ENCODE results near the gene EIF2AK2. TPM values are rescaled to one million over a fixed set of nuclear protein-coding genes. Genes with fewer than 3 reads are reported as not detected.

The EIF2AK2 gene
- total RNA-seq, 4 donors from 2014 or later = 8.1 to 21.4 (median 16.7) TPM

- Histone ChIP-seq H3K9me3 (no peaks in the 10 kb centered on the region), H3K27me3 (no peaks in the 10 kb centered on the region), H3K36me3 (peaks cover 0 to 21% (median 0%) of the 10 kb centered on the region in 3 donors), H3K27ac (no peak overlapping the region), H3K4me3 (no peak overlapping the region), H3K4me1 (peaks cover 13 to 55% (median 26%) of the 10 kb centered on the region in 3 donors)
- intact Hi-C loops (cut with DNase I) = no loop called here
- no peak for DNase-seq
- TF ChIP-seq CTCF (IDR thresholded peaks at IDR 0.05) (no peak), POLR2A (IDR thresholded peaks at IDR 0.05) (no peak)
- WGBS, 2 donors = 79 to 91% methylated on average over 4 of the region's 4 CpGs
These were observed 2.0 kb downstream of the EIF2AK2 start for GRCh38 chr2:37154785-37155184.

GRCh38 chr2:37153224-37153623 is 3.6 kb downstream of the EIF2AK2 start:
- WGBS, 2 donors = 92% methylated on average over 4 to 5 of the region's 5 CpGs
- Histone ChIP-seq H3K4me3 (no peak overlapping the region), H3K4me1 (peaks cover 8 to 55% (median 22%) of the 10 kb centered on the region in 3 donors), H3K9me3 (no peaks in the 10 kb centered on the region), H3K27me3 (no peaks in the 10 kb centered on the region), H3K36me3 (peaks cover 0 to 28% (median 0%) of the 10 kb centered on the region in 3 donors), H3K27ac (no peak overlapping the region)
- TF ChIP-seq POLR2A (IDR thresholded peaks at IDR 0.05) (no peak), CTCF (IDR thresholded peaks at IDR 0.05) (no peak)
- no peak for DNase-seq
- intact Hi-C loops (cut with DNase I) = no loop called here

- no peak for DNase-seq
- no peak overlapping the region for H3K4me3 ChIP-seq
- TF ChIP-seq CTCF (IDR thresholded peaks at IDR 0.05) (no peak), POLR2A (IDR thresholded peaks at IDR 0.05) (no peak)
- intact Hi-C loops (cut with DNase I) = no loop called here
- peaks cover 0 to 30% (median 0%) of the 10 kb centered on the region in 3 donors for H3K4me1 ChIP-seq
- no peaks in the 10 kb centered on the region for H3K9me3 ChIP-seq
- WGBS, 2 donors = 54 to 65% methylated on average over 6 of the region's 6 CpGs
- peaks cover 0 to 62% (median 13%) of the 10 kb centered on the region in 3 donors for H3K36me3 ChIP-seq
- no peak overlapping the region for H3K27ac ChIP-seq
- no peaks in the 10 kb centered on the region for H3K27me3 ChIP-seq
These were observed 7.0 kb downstream of the EIF2AK2 start for GRCh38 chr2:37149626-37150322.

- no peak for DNase-seq
- TF ChIP-seq CTCF (IDR thresholded peaks at IDR 0.05) (no peak), POLR2A (IDR thresholded peaks at IDR 0.05) (no peak)
- Histone ChIP-seq H3K36me3 (peaks cover 0 to 66% (median 13%) of the 10 kb centered on the region in 3 donors), H3K9me3 (no peaks in the 10 kb centered on the region), H3K4me3 (no peak overlapping the region), H3K27me3 (no peaks in the 10 kb centered on the region), H3K27ac (no peak overlapping the region), H3K4me1 (peaks cover 0 to 30% (median 0%) of the 10 kb centered on the region in 3 donors)
- 85 to 89% methylated on average over 7 of the region's 7 CpGs for whole genome bisulfite sequencing, 2 donors
- intact Hi-C loops (cut with DNase I) = no loop called here
These were observed 8.5 kb downstream of the EIF2AK2 start for GRCh38 chr2:37148325-37148724.

GRCh38 chr2:37146062-37146461 is 10.7 kb downstream of the EIF2AK2 start:
- no peaks in the 10 kb centered on the region for H3K27me3 ChIP-seq
- intact Hi-C loops (cut with DNase I) = no loop called here
- H3K4me1 ChIP-seq = peaks cover 0 to 24% (median 0%) of the 10 kb centered on the region in 3 donors
- no peak overlapping the region for H3K27ac ChIP-seq
- peaks cover 0 to 78% (median 13%) of the 10 kb centered on the region in 3 donors for H3K36me3 ChIP-seq
- 94 to 97% methylated on average over 2 of the region's 2 CpGs for WGBS, 2 donors
- no peak for DNase-seq
- no peak for TF ChIP-seq CTCF (IDR thresholded peaks at IDR 0.05)
- no peak for TF ChIP-seq POLR2A (IDR thresholded peaks at IDR 0.05)
- H3K4me3 ChIP-seq = no peak overlapping the region
- no peaks in the 10 kb centered on the region for H3K9me3 ChIP-seq

All from esophagus squamous epithelium (tissue), 5 donors.